NCI-H2196 (cell line): ENCODE measurements around the gene FAS.
"Not testable (repeated sequence)": the region's sequence is repeated elsewhere in the genome, so short reads cannot be mapped to it uniquely, and the experiment has no call there.

Experiments used
- DNase-seq: peaks from one replicate; lab custom pipeline; 2025; ENCODE audit not compliant: unreplicated experiment; lab: John Stamatoyannopoulos, UW

The FAS gene

GRCh38 chr10:88991899-88992320, 1.3 kb downstream of the FAS start:
- no peak for DNase-seq

DNA sequence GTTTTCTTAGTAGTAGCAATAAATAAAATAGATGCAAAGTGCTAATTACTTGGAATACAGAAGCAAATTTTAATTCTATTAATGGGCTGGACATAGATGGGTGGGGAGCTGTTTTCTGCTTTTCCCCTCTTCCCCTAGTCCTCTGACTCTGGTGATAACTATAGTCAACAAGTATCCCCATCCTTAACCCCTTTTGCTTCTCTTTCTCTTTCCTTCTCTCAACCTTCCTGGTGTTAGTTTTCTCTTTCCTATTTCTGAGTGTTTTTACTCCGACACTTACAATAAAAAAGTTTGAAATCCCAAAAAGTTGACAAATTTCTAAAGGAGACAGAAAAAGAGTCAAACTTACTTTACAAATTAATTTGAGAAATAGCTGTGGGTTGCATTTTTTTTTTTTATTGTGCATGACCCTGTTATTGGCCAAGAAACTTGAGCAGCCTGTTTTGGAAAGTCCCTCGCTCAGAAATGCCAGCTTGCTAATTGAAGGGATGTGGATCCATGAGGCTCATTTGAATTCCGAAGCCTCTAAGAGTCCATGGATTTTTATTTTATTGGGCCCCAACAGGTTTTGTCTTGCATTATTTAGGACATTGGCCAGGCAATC, 2.4 kb downstream of the FAS start:
- no peak for DNase-seq

DNA sequence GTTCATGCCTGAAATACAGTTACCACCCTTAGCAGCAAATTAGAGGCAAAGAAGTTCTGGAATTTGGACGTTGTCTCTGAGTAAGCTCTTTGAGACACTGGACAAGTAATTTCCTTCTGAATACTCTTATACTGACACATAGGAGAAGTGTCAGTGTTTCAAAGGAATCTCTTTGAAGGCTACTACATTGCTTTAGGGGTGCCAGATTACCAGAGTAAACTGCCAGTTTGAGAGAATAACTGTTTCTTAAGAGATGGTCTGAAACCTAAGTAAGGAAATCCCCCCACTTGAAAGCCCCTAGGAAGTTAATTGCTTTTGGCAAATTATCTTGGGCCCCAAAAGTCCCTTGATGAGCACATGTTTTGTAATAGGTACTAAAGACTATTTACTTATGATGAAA, 3.4 kb downstream of the FAS start:
- DNase-seq: no peak

- no peak for DNase-seq
Measured at GRCh38 chr10:88995156-88995876, 4.7 kb downstream of the FAS start.

DNA sequence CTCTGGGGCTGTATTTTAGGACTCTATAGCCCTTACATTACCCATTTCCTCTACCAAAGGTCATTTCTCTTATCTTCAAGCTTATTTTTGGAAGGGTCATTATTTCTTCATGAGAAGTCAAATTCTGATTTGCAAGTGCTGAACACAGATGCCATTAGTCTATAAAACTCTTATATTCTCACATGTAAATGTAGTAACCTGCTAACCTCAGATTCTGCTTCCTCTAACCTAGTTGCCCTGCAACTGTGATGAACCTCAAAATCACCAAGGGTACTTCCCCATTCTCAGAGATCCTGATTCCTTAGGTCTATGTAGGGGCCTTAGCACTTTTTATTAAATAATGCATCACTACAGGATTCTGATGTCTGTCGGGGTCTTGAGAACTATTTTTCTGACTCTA, 6.3 kb downstream of the FAS start:
- DNase-seq: no peak

DNA sequence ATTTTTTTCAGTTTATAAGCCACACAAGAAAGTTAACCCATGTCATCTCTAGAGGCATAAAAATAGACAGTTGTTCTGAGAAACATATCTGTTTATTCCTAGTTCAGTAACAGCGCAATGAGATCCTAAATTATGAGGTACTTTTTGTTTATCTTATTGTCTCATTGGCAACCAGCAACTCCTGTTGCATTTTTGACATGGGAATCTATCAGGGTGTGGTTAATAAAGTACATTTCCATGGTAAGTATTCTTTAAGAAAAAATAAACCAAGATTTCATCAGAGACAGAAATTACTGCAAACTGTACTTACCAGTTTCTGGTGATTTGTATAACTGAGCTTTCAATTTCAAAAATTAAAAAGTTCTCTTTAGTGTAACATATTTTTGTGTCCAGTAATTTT, 9.0 kb downstream of the FAS start:
- DNase-seq: no peak

- no peak for DNase-seq
Measured at GRCh38 chr10:89001024-89001728, 10.6 kb downstream of the FAS start.

- DNase-seq: no peak
Measured at GRCh38 chr10:89001729-89002072, 11.1 kb downstream of the FAS start.

DNA sequence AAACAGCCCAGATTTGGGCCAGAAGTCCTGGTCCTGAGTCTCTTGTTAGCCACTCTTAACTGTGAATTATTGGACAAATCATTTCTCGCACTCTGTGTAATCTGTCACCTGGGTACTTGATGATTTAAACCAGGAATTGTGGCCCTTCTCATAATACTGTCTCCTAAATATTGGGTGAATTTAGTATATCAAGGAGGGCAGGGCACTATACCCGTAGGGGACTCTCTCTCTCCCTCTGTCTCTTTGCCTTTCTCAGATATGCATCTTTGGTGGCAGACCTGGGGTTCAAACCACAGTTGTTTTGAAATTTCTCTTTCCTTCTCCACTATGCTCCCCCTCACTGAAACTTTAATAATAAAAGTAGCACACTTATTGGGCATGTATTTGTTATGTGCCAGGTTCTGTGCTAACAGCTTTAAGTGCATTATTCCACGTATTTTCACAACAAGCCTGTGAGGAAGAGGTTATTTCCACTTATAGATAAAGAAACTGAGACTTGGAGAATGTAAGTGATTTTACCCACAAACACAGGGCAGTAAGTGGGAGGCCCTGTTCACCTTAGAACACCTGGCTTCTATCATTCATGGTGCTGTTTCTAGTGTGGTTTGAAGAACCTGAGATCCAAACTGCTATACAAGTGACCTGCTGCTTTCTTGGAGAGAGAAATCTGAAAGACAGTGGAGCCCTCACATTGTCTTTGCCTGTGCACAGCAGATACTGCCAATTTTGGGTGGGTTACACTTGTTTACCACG, 11.8 kb downstream of the FAS start:
- DNase-seq: no peak

GRCh38 chr10:89003344-89003743, 12.7 kb downstream of the FAS start:
- DNase-seq: no peak

- no peak for DNase-seq
Measured at GRCh38 chr10:89007129-89007893, 16.7 kb downstream of the FAS start.

- DNase-seq: not testable (repeated sequence)
Measured at GRCh38 chr10:89018700-89019346, 28.2 kb downstream of the FAS start.

GRCh38 chr10:89019569-89020327, 29.1 kb downstream of the FAS start:
- DNase-seq: no peak

- DNase-seq: not testable (repeated sequence)
Measured at GRCh38 chr10:89021526-89021925, 30.9 kb downstream of the FAS start.

DNA sequence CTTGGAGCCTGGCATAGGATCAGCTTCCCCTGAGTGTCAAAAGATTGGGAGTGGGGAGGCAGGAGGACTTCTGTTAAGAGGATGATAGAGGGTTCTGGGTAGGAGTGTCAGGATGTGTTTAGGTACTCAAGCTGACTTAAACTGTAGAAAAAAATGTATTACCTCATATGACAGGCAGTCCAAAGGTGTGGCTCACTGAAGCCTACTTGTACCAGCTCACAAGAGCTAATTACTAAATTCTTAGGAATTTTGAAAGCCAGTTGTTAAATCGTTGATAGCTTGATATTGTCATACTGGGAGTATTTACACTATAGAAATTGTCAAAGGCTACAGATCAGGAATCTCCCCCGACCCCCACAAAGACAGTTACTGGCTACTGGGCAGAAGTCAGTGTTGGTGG, 32.1 kb downstream of the FAS start:
- DNase-seq: no peak

DNA sequence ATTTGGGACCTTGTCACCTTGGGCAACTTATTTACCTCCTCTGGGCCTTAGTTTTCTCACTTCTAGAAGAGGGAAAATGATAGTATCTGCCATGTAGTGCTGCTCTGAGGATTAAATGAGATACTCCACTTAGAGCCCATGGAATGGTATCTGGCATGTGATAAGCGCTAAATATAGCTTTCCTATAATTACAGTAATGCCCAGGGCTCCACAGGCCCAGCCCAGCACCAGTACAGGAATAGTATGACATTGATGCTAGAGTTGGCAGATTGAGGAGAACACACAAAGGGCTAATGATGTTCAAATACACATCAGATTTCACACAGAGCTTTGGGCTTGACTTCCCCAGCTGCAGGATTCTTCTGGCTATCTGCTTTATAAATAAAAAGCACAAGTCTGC, 34.9 kb downstream of the FAS start:
- no peak for DNase-seq

DNA sequence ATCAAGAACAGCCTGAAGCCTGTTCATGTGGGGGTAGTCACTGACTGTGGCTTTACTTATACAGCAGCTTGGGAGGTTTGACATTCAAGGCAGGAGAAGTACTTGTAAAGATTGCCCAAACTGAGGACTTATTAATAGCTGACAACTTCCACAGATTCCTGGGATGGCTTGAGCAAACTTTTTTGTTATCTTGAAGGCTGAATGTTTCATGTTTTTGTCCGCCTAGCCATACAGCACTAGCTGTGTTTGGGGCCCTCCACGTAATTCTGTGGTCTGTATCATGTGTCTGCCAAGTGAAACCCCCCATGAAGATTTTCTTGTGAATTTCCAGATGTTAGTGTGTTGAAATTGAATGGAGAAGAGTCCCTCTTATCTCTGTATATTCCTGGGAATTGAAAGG, 38.6 kb downstream of the FAS start:
- DNase-seq: no peak

GRCh38 chr10:89029785-89030437, 39.3 kb downstream of the FAS start:
- peak; percentile 29 for DNase-seq

DNA sequence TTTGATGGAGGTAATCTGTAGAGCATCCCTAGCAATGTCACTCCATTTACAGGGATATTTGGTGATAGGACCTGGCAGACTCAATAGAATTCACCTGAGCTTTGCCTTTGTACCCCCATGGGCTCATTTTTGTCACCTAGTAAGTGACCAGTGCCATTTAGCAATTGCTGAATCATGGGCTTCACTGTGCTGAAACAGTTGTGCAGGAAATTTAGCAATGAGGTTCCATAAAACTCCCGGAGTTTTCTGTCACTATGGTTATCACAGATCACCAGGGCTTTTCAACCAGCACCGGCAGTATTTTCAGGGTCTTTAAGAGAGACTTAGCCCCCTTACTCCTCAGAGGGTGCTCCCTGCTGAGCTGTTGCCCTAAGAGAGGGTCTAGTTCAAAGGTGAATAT, 40.2 kb downstream of the FAS start:
- no peak for DNase-seq
